Progenitor cell of endocrine pancreas (in vitro differentiated cells): ENCODE measurements around the gene BEST4. TPM values are rescaled to one million over a fixed set of nuclear protein-coding genes. Genes with fewer than 3 reads are reported as not detected.
A peak's percentile ranks its signal among the peaks of the same experiment; 100 is the strongest.
"Not testable (repeated sequence)": the region's sequence is repeated elsewhere in the genome, so short reads cannot be mapped to it uniquely, and the experiment has no call there.

Source experiments
- DNase-seq: peaks from one replicate; pipeline ENCODE4 v3.0.0; 2021; ENCODE audit warnings: low spot score; ENCODE audit not compliant: unreplicated experiment
- H3K27ac Mint-ChIP-seq: 2 replicates; pipeline ENCODE4 v1.8.0; 2021; ENCODE audit warnings: mild to moderate bottlenecking, moderate library complexity, mixed read lengths
- H3K27me3 Mint-ChIP-seq: 2 replicates; pipeline ENCODE4 v1.8.0; 2021; ENCODE audit warnings: mixed read lengths
- H3K36me3 Mint-ChIP-seq: 2 replicates; pipeline ENCODE4 v1.8.0; 2022; ENCODE audit warnings: mixed read lengths; ENCODE audit not compliant: insufficient read depth
- H3K4me1 Mint-ChIP-seq: 2 replicates; pipeline ENCODE4 v1.8.0; 2021; ENCODE audit warnings: low read depth, mixed read lengths
- H3K4me3 Mint-ChIP-seq: 2 replicates; pipeline ENCODE4 v1.8.0; 2021; ENCODE audit warnings: low read depth, mild to moderate bottlenecking, moderate library complexity, mixed read lengths
- H3K9me3 Mint-ChIP-seq: 2 replicates; pipeline ENCODE4 v1.8.0; 2021; ENCODE audit warnings: low read depth, mixed read lengths
- CTCF ChIP-seq: fragments of 200-600 bp; sonication (generic); IDR thresholded peaks from one replicate; pipeline ENCODE4 v1.5.0; 2021; ENCODE audit warnings: antibody characterized with exemption, mild to moderate bottlenecking; ENCODE audit not compliant: unreplicated experiment
- total RNA-seq: library from RNA; stranded (reverse); gene quantifications from 2 replicates; pipeline ENCODE4 v1.2.1, GENCODE V29; 2021

Gene BEST4
- total RNA-seq, 1 donor from 2014 or later, result 2.1 TPM

DNA sequence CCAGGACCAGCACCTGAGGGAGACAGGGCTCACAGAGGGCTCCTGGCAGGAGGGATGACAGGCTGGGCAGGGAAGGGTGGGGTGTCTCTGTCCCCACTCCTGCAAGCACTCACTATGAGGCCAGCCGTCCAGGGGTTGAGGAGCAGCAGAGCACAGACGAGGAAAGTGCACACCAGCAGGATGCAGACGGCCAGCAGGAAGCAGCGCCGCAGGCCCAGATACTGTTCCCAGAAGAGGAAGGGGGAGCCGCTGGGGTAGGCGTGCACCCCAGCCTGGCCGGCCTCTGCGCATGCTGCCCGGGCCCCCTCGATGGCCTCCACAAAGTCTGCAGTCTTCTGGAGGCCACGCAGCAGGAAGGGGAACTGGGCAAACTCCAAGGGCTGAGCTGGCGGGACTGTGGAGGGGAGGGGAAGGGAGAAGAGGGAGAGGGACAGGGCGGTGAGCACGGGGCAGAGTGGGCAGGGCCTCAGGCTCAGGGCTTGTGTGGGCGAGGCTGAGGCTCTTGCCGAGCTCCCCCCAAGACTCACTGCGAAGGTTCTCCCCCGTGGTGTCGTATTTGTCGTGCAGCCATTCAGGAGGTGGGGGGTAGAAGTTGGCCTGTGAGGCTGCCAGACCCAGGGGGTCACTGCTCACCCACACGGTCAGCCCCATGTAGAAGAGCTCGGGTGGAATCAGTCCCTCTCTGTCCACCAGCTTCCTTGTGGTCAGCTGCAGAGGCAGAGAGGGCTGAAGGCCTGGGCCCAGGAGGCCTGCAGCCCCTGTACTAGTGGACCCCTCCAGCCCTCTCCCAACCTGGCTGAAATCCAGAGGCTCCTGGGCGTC is 38.6 kb upstream of the BEST4 start:
- no peak for DNase-seq
- Mint-ChIP-seq H3K9me3 (no peaks in the 10 kb centered on the region), H3K36me3 (no peaks in the 10 kb centered on the region), H3K4me1 (peaks cover 2% of the 10 kb centered on the region), H3K4me3 (no peak overlapping the region), H3K27ac (no peak overlapping the region), H3K27me3 (no peaks in the 10 kb centered on the region)
- no peak for TF ChIP-seq CTCF

DNA sequence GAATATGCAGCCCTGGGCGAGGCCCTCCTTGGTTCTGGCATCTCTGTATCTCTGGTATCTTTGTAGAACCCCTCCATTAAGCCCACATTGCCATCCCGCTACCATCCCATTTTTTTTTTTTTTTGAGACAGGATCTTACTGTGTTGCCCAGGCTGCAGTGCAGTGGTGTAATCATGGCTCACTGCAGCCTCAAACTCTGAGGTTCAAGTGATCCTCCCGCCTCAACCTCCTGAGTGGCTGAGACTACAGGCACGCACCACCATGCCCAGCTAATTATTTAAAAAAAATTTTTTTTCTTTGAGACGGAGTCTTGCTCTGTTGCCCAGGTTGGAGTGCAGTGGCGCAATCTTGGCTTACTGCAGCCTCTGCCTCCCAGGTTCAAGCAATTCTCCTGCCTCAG is 36.4 kb upstream of the BEST4 start:
- H3K4me1 Mint-ChIP-seq, result peaks cover 10% of the 10 kb centered on the region
- H3K36me3 Mint-ChIP-seq, H3K27ac Mint-ChIP-seq, H3K9me3 Mint-ChIP-seq, H3K27me3 Mint-ChIP-seq, DNase-seq, H3K4me3 Mint-ChIP-seq: not testable (repeated sequence)

- H3K9me3 Mint-ChIP-seq, result no peaks in the 10 kb centered on the region
- peaks cover 14% of the 10 kb centered on the region for H3K4me1 Mint-ChIP-seq
- H3K36me3 Mint-ChIP-seq, result no peaks in the 10 kb centered on the region
- no peak overlapping the region for H3K27ac Mint-ChIP-seq
- DNase-seq, result no peak
- H3K27me3 Mint-ChIP-seq, result no peaks in the 10 kb centered on the region
- no peak overlapping the region for H3K4me3 Mint-ChIP-seq
- no peak for TF ChIP-seq CTCF
These were observed 35.0 kb upstream of the BEST4 start for GRCh38 chr1:44822981-44823451.

- H3K36me3 Mint-ChIP-seq, result peaks cover 2% of the 10 kb centered on the region
- no peak for DNase-seq
- no peak overlapping the region for H3K4me3 Mint-ChIP-seq
- TF ChIP-seq CTCF, result no peak
- no peaks in the 10 kb centered on the region for H3K27me3 Mint-ChIP-seq
- H3K27ac Mint-ChIP-seq, result no peak overlapping the region
- peaks cover 15% of the 10 kb centered on the region for H3K4me1 Mint-ChIP-seq
- no peaks in the 10 kb centered on the region for H3K9me3 Mint-ChIP-seq
These were observed 34.2 kb upstream of the BEST4 start for GRCh38 chr1:44822131-44822701.

GRCh38 chr1:44821240-44821715 is 33.3 kb upstream of the BEST4 start:
- no peaks in the 10 kb centered on the region for H3K9me3 Mint-ChIP-seq
- peaks cover 2% of the 10 kb centered on the region for H3K36me3 Mint-ChIP-seq

More at GRCh38 chr1:44821240-44821715, 33.3 kb upstream of the BEST4 start:
- peak overlapping the region; percentile 83 for H3K27ac Mint-ChIP-seq
- peaks cover 15% of the 10 kb centered on the region for H3K4me1 Mint-ChIP-seq
- DNase-seq, result no peak
- peak overlapping the region; percentile 86 for H3K4me3 Mint-ChIP-seq
- no peaks in the 10 kb centered on the region for H3K27me3 Mint-ChIP-seq
- no peak for TF ChIP-seq CTCF
